ENCODE results near the gene KIF5C.
"Not testable (repeated sequence)": the region's sequence is repeated elsewhere in the genome, so short reads cannot be mapped to it uniquely, and the experiment has no call there.

The KIF5C gene

GRCh38 chr2:148959745-148960144, 84.7 kb downstream of the KIF5C start:
- in situ Hi-C loops (cut with HindIII; ENCODE audit: low sequenced_read_pairs), result no loop called here

- in situ Hi-C loops (cut with HindIII; ENCODE audit: low sequenced_read_pairs), result no loop called here
Observed at GRCh38 chr2:148960483-148960882, 85.5 kb downstream of the KIF5C start.

DNA sequence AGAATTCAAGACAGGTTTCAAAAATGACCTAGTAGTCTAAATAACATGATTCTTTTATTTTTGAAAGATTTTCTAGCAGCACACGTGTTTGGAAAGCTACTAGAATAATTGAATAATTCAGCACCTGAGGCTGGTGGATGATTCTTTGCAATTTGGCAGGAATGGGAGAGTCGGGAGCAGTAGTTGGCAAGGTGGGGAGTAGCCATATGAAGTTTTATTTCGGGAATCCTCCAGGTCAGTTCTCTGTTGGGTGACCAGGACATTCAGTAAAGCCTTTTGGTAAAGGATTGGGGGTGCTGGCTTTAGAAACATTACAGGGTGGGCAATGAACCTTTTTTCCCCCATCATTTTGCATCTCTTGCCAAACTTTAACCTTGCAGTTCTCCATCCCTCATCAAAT, 88.4 kb downstream of the KIF5C start:
- in situ Hi-C loops (cut with HindIII; ENCODE audit: low sequenced_read_pairs), result no loop called here

GRCh38 chr2:148965623-148966437, 90.8 kb downstream of the KIF5C start:
- in situ Hi-C loops (cut with HindIII; ENCODE audit: low sequenced_read_pairs), result no loop called here

DNA sequence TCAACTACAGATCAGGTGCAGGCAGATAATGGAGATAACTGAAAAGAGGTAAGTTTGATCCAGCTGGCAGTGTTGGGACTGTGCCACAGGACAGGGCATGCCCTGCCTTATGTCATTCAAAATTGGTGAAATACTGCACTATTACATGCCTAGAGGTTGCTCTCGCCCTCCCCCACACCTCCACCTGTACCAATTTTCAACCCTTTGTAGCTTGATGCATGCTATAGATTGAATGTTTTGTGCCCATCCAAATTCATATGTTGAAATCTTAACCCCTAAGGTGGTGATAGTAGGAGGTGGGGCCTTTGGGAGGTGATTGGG, 91.4 kb downstream of the KIF5C start:
- in situ Hi-C loops (cut with HindIII; ENCODE audit: low sequenced_read_pairs), result no loop called here

DNA sequence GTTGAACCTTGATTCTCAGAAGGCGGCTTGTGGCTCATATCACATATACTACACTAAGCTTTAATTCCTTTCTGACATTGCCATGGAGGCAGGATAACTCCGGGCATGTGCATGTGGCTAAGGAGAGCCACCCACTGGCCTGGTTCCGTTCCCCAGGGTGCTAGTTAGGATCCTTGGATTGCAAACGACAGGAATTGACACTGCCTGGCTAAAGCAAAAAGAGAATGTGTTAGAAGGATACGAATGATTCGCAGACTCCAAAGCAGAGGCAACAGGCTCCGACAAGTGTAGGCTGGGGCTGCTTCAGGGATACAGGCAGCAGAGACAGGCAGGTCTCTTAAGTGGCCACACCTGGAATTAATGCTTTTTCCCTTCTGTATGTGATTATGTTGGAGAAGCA, 92.0 kb downstream of the KIF5C start:
- in situ Hi-C loops (cut with HindIII; ENCODE audit: low sequenced_read_pairs), result no loop called here

DNA sequence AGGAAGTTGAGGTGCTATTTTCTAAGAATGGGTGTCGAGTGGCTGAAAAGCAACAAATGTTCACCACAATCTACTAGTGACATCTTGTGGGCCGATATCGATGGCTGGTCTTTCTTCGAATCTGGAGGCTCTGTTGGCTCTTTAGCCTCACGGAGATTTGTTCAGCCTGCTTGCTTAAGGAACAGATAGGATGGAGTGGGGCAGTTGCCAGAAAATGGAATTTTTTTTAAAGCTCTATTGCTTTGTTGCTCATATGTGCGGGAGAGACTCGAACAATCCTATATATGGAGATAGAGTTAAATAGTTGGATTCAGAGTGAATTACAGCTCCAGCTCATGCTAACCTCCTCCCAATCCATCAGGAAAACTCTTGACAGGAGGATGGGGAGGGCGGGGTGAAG, 92.6 kb downstream of the KIF5C start:
- in situ Hi-C loops (cut with HindIII; ENCODE audit: low sequenced_read_pairs), result no loop called here

- in situ Hi-C loops (cut with HindIII; ENCODE audit: low sequenced_read_pairs), result no loop called here
Observed at GRCh38 chr2:148968301-148968700, 93.3 kb downstream of the KIF5C start.

GRCh38 chr2:148968776-148969319, 93.8 kb downstream of the KIF5C start:
- in situ Hi-C loops (cut with HindIII; ENCODE audit: low sequenced_read_pairs), result no loop called here

- in situ Hi-C loops (cut with HindIII; ENCODE audit: low sequenced_read_pairs), result no loop called here
Observed at GRCh38 chr2:148969659-148970061, 94.6 kb downstream of the KIF5C start.

- in situ Hi-C loops (cut with HindIII; ENCODE audit: low sequenced_read_pairs), result no loop called here
Observed at GRCh38 chr2:148970385-148970784, 95.4 kb downstream of the KIF5C start.

GRCh38 chr2:148971547-148971946, 96.5 kb downstream of the KIF5C start:
- in situ Hi-C loops (cut with HindIII; ENCODE audit: low sequenced_read_pairs), result no loop called here

DNA sequence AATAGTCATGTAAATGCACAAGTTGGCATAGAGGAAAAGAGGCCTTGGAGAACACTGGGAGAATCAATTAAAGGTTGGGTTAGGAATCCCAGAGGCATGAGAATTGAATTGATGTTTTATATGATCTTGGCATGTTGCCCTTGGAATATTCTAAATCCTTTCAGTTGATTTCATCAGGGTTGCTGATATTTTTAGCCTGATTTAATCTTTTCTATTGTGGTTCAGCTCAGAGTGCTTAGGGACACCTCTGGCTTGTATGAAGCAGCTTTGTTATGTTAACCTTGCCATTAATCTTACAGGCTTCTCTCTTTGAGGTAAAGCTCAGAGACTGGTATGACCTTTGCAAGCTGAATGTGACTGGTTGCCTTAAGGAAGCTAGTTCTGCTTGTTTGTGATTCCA, 99.1 kb downstream of the KIF5C start:
- in situ Hi-C loops (cut with HindIII; ENCODE audit: low sequenced_read_pairs), result no loop called here

GRCh38 chr2:148978026-148978685, 103.1 kb downstream of the KIF5C start:
- in situ Hi-C loops (cut with HindIII; ENCODE audit: low sequenced_read_pairs), result no loop called here

DNA sequence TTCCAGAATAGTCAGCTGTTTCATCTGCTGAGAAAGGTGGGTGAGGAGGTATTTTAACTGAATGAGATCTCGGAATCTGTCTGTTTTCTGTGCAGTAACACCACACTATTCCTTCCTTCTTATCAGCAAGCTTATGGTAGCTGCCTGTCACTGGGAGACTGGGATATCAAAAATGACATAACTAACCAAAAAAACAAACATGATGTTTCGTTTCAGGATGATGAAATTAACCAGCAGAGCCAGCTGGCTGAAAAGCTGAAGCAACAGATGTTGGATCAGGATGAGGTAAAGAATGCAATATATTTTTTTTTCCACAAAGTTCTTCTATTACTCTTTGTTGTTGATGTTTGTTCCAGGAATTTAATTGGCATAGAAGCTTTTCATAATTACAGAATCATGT, 103.7 kb downstream of the KIF5C start:
- in situ Hi-C loops (cut with HindIII; ENCODE audit: low sequenced_read_pairs), result no loop called here

GRCh38 chr2:148979164-148979918, 104.3 kb downstream of the KIF5C start:
- in situ Hi-C loops (cut with HindIII; ENCODE audit: low sequenced_read_pairs), result no loop called here

GRCh38 chr2:148979919-148980277, 104.9 kb downstream of the KIF5C start:
- in situ Hi-C loops (cut with HindIII; ENCODE audit: low sequenced_read_pairs), result no loop called here

- in situ Hi-C loops (cut with HindIII; ENCODE audit: low sequenced_read_pairs), result not testable (repeated sequence)
Observed at GRCh38 chr2:148980496-148980895, 105.5 kb downstream of the KIF5C start.

DNA sequence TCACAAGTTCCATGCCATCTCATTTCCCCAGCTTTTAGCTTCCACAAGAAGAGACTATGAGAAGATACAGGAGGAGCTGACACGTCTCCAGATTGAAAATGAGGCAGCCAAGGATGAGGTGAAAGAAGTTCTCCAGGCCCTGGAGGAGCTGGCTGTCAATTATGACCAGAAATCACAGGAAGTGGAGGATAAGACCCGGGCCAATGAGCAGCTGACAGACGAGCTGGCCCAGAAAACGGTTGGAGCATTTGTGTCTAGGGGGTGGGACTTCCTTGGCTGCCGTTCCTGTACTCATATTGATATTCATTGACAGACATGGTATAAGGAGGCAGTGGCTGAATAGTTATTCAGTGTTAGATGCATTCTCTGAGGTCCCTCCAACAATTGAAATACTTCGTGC, 106.3 kb downstream of the KIF5C start:
- in situ Hi-C loops (cut with HindIII; ENCODE audit: low sequenced_read_pairs), result no loop called here

DNA sequence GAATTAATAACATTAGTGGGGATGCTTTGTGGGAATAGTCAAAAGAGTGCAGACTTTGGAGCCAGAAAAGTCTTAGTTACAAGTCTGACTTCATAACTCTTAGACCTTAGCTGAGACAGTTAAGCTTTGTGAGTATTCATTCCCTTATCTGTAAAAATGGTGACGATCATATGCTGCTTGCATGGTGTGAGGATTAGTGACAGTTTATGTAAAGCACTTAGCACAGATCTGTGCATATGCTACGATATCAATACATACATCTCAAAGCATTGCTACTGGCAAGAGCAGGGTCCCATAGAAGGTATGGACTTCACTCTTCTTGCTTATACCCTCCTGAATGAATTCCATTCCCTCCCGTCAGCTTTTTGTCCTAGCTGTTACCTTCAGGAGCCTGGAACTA, 106.8 kb downstream of the KIF5C start:
- in situ Hi-C loops (cut with HindIII; ENCODE audit: low sequenced_read_pairs), result no loop called here

- in situ Hi-C loops (cut with HindIII; ENCODE audit: low sequenced_read_pairs), result no loop called here
Observed at GRCh38 chr2:148982282-148982681, 107.3 kb downstream of the KIF5C start.

DNA sequence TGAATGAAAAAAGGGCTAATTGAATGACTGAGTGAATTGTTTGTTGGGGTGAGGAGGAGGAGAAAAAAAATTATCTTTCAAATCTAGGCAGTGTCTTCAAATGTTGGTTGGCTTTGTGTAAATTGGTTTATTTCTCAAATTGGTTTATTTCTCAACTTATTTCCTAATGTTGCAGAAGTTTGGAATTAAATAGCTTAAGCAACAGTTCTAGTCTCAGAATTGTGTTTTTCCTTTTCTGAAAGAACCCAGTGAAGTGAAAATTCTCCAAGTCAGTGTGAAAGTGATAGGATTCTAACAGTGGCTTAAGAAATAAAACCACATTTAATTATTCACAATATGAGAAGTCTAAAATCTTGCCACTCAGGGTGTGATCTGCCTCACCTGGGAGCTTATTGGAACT, 108.9 kb downstream of the KIF5C start:
- in situ Hi-C loops (cut with HindIII; ENCODE audit: low sequenced_read_pairs), result no loop called here
